Activated T-cell treated with anti-CD3 and anti-CD28 coated beads for 24 hours (primary cell): Measurements from ENCODE around the gene CEP131.

ENCODE experiments used
- DNase-seq: peaks from one replicate; pipeline ENCODE4 v3.0.0-alpha.2; 2020; ENCODE audit warnings: low read depth

The CEP131 gene

DNA sequence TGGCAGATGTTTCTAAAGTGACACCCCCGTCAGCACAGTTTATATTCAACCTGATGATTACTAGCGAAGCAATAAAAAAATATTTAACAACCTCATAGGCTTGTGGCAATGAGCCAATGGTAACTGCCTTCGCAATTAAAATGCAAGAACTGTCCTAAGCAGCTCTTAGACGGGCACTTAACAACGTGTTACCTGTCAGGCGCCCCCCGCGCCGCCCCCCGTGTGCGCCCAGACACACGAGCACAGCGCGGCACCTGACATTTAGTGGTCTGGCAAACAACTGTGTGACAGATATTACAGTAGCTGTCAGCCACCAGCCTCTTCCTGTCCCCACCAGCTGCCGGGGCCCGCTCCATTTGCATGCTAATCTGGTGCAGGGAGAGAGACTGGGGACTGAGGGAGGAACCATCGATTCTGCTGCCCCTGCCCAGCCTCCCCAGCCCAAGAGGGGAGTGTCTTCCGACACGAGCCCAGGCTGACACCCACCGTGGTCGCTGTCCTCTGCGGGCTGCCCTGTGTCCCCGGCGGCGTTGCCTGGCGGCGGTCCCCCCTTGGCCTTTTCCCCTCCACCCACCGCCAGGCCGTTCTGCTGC, 29.0 kb upstream of the CEP131 start:
- no peak for DNase-seq

GRCh38 chr17:81251094-81251708, 28.4 kb upstream of the CEP131 start:
- DNase-seq = no peak

GRCh38 chr17:81250286-81251093, 27.7 kb upstream of the CEP131 start:
- DNase-seq = no peak

DNA sequence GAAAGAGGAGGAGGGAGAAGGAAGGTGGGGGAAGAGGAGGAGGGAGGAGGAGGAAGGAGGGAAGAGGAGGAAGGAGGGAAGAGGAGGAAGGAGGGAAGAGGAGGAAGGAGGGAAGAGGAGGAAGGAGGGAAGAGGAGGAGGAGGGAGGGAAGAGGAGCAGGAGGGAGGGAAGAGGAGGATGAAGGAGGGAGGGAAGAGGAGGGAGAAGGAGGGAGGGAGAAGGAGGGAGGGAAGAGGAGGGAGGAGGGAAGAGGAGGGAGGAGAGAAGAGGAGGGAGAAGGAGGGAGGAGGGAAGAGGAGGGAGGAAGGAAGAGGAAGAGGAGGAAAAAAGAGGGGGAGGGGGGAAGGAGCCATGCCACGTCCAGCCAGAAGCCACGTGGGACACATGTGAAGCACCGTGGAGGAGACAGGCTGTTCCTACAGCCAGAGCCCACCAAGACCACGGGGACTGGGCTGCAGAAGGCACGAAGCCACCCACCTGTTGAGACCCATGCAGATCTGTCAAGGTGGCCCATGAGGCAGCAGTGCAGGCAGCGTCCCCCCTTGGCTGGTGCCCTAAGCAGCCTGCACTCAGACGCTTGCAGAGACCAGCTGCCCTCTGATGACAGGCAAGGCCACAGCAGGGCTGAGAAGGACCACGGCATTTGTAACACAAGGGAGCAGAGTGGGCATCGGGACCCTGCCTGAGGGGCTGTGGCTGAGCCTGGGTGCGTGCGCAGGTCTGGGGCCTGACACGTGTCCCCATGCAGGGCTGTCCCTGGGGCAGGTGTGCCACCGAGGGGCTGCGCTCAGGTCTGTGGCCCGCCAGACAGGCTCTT, 26.7 kb upstream of the CEP131 start:
- DNase-seq = no peak

DNA sequence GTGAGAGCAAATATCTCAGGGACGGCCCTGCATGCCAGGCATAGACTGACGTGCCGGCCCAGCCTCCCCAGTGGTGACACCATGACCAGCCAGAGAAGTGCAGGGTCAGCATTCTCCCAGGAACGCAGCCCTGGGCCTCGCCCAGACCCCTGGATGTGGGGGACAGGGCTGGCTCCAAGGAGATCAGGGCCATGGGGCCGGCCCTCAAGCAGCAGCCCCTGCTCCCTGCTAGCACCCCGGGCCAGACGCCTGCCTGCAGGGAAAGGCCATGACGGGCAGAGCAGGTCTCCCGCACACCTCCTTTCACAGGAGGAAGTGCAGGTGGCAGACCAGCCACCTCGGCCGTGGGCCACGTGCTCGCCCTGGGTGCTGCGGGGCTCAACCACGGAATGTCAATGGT, 25.9 kb upstream of the CEP131 start:
- no peak for DNase-seq

GRCh38 chr17:81247339-81247990, 24.7 kb upstream of the CEP131 start:
- no peak for DNase-seq

DNA sequence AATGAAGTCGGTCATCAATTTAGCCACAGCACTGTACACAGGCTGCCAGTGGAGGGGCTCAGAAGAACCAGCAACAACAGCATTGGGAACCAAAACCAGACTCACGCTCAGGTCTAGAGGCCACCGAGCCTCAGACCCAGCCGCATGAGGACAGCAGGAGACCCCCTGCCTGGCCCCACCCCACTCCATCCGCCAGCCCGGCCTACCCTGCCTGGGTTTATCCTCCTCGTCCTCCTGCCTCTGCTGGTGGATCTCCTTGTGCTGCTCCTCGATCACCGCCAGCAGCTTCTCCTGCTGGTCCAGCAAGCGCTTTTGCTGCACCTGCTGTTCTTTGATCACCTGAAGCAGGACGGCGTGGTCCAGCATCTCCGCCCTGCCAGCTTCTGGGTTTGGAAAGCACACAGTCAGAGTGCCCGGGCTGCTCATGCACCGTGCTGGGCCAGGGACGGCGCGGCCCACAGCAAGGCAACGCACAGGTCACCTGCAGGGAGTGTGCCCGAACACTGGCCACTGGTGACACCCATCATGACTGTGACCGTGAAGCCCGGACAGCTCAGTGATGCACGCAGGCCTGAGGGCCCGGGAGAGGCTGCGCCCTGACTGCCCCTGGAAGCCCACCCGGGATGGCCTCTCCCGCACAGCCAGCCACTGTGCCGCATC, 24.0 kb upstream of the CEP131 start:
- no peak for DNase-seq

GRCh38 chr17:81246343-81246670, 23.5 kb upstream of the CEP131 start:
- DNase-seq = no peak

DNA sequence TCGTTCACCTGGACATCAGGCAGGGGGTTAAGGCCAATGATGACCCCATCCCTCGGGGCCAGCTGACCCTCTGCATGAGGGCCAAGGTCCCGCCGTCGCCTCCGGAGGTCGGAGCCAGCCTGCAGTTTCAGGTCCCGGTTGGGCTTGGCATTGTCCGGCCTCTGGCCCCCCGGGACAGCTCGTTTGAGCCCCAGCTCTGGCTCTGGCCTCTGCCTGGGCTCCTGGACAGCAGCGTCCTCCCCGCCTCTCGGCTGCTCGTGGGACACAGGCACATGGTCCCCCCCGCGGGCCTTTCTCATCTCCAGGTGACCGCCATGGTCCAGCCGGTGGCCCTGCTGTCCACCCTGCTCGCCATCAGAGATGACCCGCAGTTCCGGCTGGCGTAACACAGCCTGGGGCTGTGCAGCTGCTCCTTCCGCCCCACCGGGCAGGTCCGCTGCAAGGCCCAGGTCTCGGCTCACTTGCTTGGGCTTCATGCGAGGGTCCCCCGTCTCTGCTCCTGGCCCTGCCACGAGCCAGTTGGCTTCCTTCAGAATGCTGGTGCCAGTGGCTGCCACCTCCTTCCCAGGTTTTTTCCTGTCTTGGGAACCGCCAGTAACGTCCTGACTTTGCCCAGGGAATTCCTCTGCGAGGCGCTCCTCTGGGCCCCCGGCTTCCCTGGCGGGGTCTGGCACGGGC, 23.0 kb upstream of the CEP131 start:
- no peak for DNase-seq

GRCh38 chr17:81245024-81245664, 22.4 kb upstream of the CEP131 start:
- DNase-seq = no peak

DNA sequence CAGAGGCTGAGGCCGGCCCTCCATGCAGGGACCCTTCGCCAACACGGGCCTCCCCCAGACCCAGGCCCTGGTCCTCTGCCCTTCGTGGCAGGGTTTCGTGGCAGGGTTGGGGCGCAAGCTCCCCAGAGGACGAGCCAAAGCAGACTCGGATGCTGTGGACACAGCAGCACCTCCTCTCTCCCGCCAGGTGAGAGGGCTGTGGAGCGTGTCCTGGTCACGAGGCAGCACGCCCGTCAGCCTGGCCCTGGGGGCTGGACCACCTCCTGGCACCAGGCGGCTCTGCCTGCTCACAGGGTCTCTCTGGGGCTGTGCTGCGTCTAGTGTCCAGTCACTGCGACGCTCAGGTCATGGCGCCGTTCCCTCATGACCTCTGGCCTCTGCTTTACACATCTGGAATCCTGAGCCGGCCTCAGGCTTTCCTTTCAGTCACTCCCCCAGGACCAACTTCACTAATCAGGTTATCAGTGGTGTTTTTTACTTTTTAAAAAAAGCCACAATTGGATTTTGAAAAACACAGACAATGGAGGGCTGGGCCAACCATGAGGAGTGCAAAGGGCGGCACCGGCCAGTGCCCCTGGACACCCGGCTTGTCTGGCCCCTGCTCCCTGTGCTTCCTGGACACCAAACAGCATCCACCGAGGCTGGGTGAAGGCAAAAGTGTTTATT, 21.7 kb upstream of the CEP131 start:
- no peak for DNase-seq

- DNase-seq = no peak
These were observed 20.5 kb upstream of the CEP131 start for GRCh38 chr17:81243333-81243664.

GRCh38 chr17:81242421-81243332, 19.9 kb upstream of the CEP131 start:
- DNase-seq = no peak

DNA sequence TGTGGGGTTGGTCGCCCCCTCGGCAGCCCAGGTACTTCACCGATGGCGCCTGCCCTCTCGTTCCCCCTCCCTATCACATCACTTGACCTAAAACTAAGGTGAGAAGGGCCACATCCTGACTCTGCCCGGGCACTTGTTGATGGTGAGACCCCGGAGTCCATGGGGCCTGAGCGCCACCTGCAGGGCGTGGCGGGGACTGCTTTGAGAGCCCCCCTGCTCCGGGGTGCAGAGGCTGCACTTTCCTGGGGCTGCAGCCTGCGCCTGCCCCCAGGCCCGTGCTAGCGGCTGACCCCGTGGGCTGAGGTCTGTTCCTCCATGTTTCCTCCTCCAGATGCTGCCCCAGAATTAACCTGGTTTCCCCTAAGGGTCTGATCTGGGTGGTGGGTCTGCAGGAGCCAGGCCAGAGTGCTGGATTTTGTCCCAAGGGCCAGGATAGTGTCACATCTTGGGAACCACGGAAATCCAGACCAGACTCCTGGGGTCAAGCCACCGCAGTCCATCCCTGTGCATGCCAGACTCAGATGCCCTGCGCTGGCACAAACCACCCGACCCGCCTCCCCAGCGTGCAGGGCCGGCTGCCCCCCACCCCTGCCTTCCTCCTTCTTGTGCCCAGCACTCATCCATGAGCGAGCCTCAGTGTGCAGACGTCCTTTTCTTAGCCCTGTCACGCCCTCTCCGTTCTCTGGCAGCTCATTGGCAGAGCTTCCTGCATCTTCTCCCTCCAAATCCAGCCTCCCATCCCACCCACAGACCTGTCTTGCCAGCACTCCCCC, 19.1 kb upstream of the CEP131 start:
- DNase-seq = peak; percentile 43

- DNase-seq = no peak
These were observed 18.4 kb upstream of the CEP131 start for GRCh38 chr17:81241203-81241602.

- DNase-seq = no peak
These were observed 18.0 kb upstream of the CEP131 start for GRCh38 chr17:81240761-81241160.

DNA sequence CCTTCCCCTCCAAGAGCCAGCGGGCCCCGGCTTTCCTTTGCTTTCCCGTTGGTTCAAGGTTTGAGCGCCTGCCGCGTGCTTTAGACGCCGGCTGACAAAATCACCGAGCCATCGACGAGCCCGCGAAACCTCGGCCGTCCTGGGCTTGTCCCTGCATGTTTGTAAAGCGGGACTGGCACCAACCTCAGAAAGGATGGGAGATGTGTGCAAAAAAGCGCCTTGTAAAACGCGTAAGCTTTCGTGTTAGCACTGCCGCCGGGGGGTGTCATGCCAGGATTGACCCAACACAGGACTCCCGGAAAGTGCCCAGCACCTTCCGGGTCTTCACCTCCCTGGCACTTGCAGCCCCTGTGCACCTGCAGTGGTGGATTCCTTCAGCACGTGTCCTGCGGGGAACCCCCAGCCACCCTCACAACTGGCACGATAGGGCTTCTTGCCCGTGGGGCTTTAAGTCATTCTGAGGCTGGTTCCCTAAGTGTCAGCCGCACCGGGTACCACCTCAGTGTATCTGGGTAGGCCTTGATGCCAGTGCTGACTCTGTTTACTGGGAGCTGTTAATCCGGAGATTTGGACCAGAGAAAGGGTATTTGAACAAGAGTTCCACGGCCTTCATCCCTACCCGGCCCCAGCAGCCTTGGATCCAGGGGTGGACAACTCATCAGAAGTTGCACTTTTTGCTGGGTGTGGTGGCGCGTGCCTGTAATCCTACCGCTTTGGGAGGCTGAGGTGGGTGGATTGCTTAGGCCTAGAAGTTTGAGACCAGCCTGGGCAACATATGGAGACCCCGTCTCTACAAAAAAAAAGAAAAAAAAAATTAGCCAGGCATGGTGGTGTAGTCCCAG, 17.2 kb upstream of the CEP131 start:
- DNase-seq = peak; percentile 31
